Keratinocyte (primary cell): ENCODE measurements around the gene AGAP1. TPM values are rescaled to one million over a fixed set of nuclear protein-coding genes. Genes with fewer than 3 reads are reported as not detected.

Experiments used
- DNase-seq: peaks from one replicate; pipeline ENCODE4 v3.0.0-alpha.2; 2011; ENCODE audit warnings: low read depth, missing footprints, low spot score
- FAIRE-seq: peaks from 2 replicates; lab custom pipeline; 2011; peaks lifted over from hg19 to GRCh38; lab: Jason Lieb, UNC
- H2AFZ ChIP-seq: 2 replicates; pipeline ENCODE4 v1.6.0; 2012; ENCODE audit warnings: low read length, control low read depth, inconsistent platforms; ENCODE audit not compliant: control insufficient read depth
- H3K27ac ChIP-seq: 2 replicates; pipeline ENCODE4 v1.5.1; 2011; ENCODE audit warnings: low read length; ENCODE audit not compliant: control insufficient read depth, insufficient read depth
- H3K27me3 ChIP-seq: 3 replicates; pipeline ENCODE4 v1.6.0; 2011; ENCODE audit warnings: low read length; ENCODE audit not compliant: control insufficient read depth, insufficient read depth; ENCODE audit errors: extremely low read depth
- H3K36me3 ChIP-seq, 2 experiments: 2 replicates in 1 of 2; 3 replicates in 1 of 2; pipeline ENCODE4 v1.5.1; 2011; ENCODE audit warnings: low read length in 2 of 2, mild to moderate bottlenecking in 1 of 2; ENCODE audit not compliant: control insufficient read depth in 2 of 2, insufficient read depth in 2 of 2; ENCODE audit errors: extremely low read depth in 1 of 2
- H3K4me1 ChIP-seq: 3 replicates; pipeline ENCODE4 v1.5.1; 2011; ENCODE audit warnings: low read length; ENCODE audit not compliant: control insufficient read depth, insufficient read depth; ENCODE audit errors: extremely low read depth
- H3K4me2 ChIP-seq: 3 replicates; pipeline ENCODE4 v1.6.0; 2011; ENCODE audit warnings: low read depth, low read length; ENCODE audit not compliant: control insufficient read depth, insufficient read depth; ENCODE audit errors: extremely low read depth
- H3K4me3 ChIP-seq, 3 experiments: fragments of 200-600 bp in 1 of 3; sonication (generic) in 1 of 3; 2 replicates in 2 of 3; 3 replicates in 1 of 3; pipeline ENCODE4 v1.5.1; 2011 to 2016; ENCODE audit warnings: low read length in 3 of 3, mild to moderate bottlenecking in 3 of 3, control low read depth in 2 of 3, inconsistent platforms in 1 of 3, low read depth in 1 of 3, mixed read lengths in 1 of 3, mixed run types in 1 of 3, moderate library complexity in 1 of 3; ENCODE audit not compliant: control insufficient read depth in 2 of 3, insufficient read depth in 2 of 3; ENCODE audit errors: extremely low read depth in 1 of 3
- H3K79me2 ChIP-seq: 2 replicates; pipeline ENCODE4 v1.6.0; 2012; ENCODE audit warnings: low read length; ENCODE audit not compliant: control insufficient read depth, insufficient read depth
- H3K9ac ChIP-seq: 3 replicates; pipeline ENCODE4 v1.6.0; 2011; ENCODE audit warnings: low read length; ENCODE audit not compliant: control insufficient read depth, insufficient read depth; ENCODE audit errors: extremely low read depth
- H3K9me1 ChIP-seq: 3 replicates; pipeline ENCODE4 v1.6.0; 2011; ENCODE audit warnings: low read length; ENCODE audit not compliant: control insufficient read depth, insufficient read depth; ENCODE audit errors: extremely low read depth
- H3K9me3 ChIP-seq: 2 replicates; pipeline ENCODE4 v1.5.1; 2012; ENCODE audit warnings: low read depth, low read length; ENCODE audit not compliant: control insufficient read depth
- H4K20me1 ChIP-seq: 3 replicates; pipeline ENCODE4 v1.6.0; 2011; ENCODE audit warnings: low read length; ENCODE audit not compliant: control insufficient read depth, insufficient read depth; ENCODE audit errors: extremely low read depth
- EZH2 ChIP-seq: IDR thresholded peaks from one replicate; pipeline ENCODE4 v1.6.1; 2012; ENCODE audit warnings: inconsistent platforms, mild to moderate bottlenecking, low read length, moderate library complexity
- dilution Hi-C: fragments of 300-500 bp; cut with MboI; formaldehyde crosslinking; loops from one replicate; pipeline ENCODE4 v1.7.0; 2020; ENCODE audit warnings: low sequenced_read_pairs; ENCODE audit not compliant: extremely low pct_ligation_motif_present
- polyA plus RNA-seq, 5 experiments: library from polyadenylated mRNA; depleted of rRNA in 3 of 5; stranded (reverse) in 3 of 5; stranded (forward) in 1 of 5; unstranded in 1 of 5; fragments of >200 nt; gene quantifications; 1 replicate in 1 of 5; 2 replicates in 3 of 5; 3 replicates in 1 of 5; pipeline versions ENCODE4 v1.2.1 to v1.2.3, GENCODE V29; 2011 to 2012; ENCODE audit warnings: missing spikeins in 2 of 5, low read depth in 1 of 5, low replicate concordance in 1 of 5
- TF ChIP-seq, protein P1 (sequence below), 3 experiments: IDR thresholded peaks in 1 of 3; conservative IDR thresholded peaks in 1 of 3; optimal IDR thresholded peaks in 1 of 3; 2 replicates in 2 of 3; 3 replicates in 1 of 3; pipeline versions ENCODE3 to v1.5.1; 2011; ENCODE audit warnings: low read length in 3 of 3, mild to moderate bottlenecking in 3 of 3, moderate library complexity in 2 of 3, control low read depth in 1 of 3, inconsistent platforms in 1 of 3; ENCODE audit not compliant: insufficient read depth in 2 of 3; ENCODE audit errors: extremely low read depth in 1 of 3

The AGAP1 gene
- polyA plus RNA-seq, 1 donor (not counting 4 experiments of a cell fraction or from before 2014, with no cell fraction given): 12.6 TPM

DNA sequence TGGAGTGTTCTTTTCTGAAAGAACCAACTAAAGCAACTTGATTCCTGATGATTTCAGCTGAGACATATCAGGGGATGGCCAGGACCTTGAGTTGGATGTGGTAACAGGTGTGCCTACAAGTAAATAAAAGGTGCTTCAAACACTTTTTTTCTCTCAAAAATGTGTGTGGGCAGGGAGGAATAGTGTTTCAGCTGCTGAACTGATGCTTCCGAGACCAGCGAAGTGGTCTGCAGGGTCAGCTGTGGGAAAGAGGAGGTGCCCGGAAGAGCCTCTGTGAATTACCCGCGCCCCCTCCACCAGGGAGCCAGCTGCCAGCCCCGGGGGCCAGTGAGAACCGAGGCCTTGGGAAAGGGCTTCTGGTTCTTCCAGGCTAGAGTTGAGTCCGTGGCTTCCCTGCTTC is 425.0 kb downstream of the AGAP1 start:
- TF ChIP-seq EZH2: no peak
- TF ChIP-seq, protein P1, sequence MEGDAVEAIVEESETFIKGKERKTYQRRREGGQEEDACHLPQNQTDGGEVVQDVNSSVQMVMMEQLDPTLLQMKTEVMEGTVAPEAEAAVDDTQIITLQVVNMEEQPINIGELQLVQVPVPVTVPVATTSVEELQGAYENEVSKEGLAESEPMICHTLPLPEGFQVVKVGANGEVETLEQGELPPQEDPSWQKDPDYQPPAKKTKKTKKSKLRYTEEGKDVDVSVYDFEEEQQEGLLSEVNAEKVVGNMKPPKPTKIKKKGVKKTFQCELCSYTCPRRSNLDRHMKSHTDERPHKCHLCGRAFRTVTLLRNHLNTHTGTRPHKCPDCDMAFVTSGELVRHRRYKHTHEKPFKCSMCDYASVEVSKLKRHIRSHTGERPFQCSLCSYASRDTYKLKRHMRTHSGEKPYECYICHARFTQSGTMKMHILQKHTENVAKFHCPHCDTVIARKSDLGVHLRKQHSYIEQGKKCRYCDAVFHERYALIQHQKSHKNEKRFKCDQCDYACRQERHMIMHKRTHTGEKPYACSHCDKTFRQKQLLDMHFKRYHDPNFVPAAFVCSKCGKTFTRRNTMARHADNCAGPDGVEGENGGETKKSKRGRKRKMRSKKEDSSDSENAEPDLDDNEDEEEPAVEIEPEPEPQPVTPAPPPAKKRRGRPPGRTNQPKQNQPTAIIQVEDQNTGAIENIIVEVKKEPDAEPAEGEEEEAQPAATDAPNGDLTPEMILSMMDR (optimal IDR thresholded peaks at IDR 0.05 in 1 of 3, IDR thresholded peaks at IDR 0.05 in 1 of 3, conservative IDR thresholded peaks at IDR 0.05 in 1 of 3; ENCODE audit: extremely low read depth in 1 of 3, insufficient read depth in 2 of 3, low read length in 3 of 3): no peak
- FAIRE-seq: no peak
- dilution Hi-C loops: no loop called here

DNA sequence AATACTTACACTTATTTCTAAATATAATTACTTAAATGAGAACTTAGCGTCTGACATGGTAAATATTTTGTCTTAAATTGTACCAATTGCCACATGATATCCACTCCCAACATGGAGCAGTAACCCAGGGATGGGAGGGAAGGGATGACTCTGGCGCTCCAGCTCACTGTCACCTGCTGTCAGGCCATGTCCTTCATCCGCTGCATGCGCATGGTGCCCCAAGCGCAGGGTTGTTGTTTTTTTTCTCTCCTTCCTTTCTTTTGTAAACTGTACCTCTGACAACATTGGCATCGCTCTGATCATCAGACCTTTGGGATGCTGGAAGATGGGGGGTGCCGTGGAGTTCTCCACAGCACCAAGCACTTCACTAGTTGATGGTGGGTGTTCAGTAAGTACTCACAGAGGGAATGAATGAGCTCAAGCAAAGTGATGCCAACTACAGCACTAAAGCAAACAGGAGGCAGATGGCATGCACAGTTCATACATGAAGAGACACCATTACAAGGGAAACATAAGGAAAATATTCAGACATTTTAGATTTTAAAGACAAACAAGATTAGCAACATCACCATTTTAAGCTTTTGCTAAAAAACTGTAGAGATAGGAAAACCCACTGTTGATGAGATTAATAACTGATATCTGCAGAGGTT is 426.5 kb downstream of the AGAP1 start:
- Histone ChIP-seq H3K27me3 (no peaks in the 10 kb centered on the region), H2AFZ (no peak overlapping the region)

More for the DNA sequence above, 425.0 kb downstream of the AGAP1 start:
- H3K4me3 ChIP-seq: no peak overlapping the region
- no peak overlapping the region for H3K9ac ChIP-seq
- peaks cover 0 to 1% of the 10 kb centered on the region in 2 experiments for H3K36me3 ChIP-seq
- H3K79me2 ChIP-seq: no peaks in the 10 kb centered on the region
- no peak for DNase-seq
- no peak overlapping the region for H3K4me2 ChIP-seq
- no peaks in the 10 kb centered on the region for H3K4me1 ChIP-seq
- no peak overlapping the region for H3K27ac ChIP-seq
- no peaks in the 10 kb centered on the region for H3K9me1 ChIP-seq
- H3K27me3 ChIP-seq: no peaks in the 10 kb centered on the region
- no peaks in the 10 kb centered on the region for H3K9me3 ChIP-seq
- no peaks in the 10 kb centered on the region for H4K20me1 ChIP-seq
- H2AFZ ChIP-seq: no peak overlapping the region

More for the DNA sequence above, 426.5 kb downstream of the AGAP1 start:
- Histone ChIP-seq H3K4me1 (no peaks in the 10 kb centered on the region), H3K27ac (no peak overlapping the region), H3K36me3 (no peaks in the 10 kb centered on the region), H3K9me3 (no peaks in the 10 kb centered on the region), H3K79me2 (no peaks in the 10 kb centered on the region), H3K4me2 (no peak overlapping the region), H3K9me1 (no peaks in the 10 kb centered on the region), H3K4me3 (no peak overlapping the region), H4K20me1 (no peaks in the 10 kb centered on the region), H3K9ac (no peak overlapping the region)
- FAIRE-seq: no peak
- dilution Hi-C loops: no loop called here
- DNase-seq: no peak
- TF ChIP-seq EZH2: no peak
